HCT116 (cell line): ENCODE results near the gene ALK.

ENCODE experiments used
- CEBPB ChIP-seq: IDR thresholded peaks from 2 replicates; pipeline ENCODE4 v1.6.1; 2012; ENCODE audit warnings: low read depth
- JUND ChIP-seq: IDR thresholded peaks from 2 replicates; pipeline ENCODE4 v1.6.1; 2012
- POLR2A ChIP-seq: IDR thresholded peaks from 2 replicates; pipeline ENCODE4 v1.7.0; 2011; ENCODE audit warnings: borderline replicate concordance; ENCODE audit not compliant: insufficient read depth, insufficient read length; ENCODE audit errors: extremely low read depth
- POLR2AphosphoS5 ChIP-seq: IDR thresholded peaks from 2 replicates; pipeline ENCODE4 v1.6.1; 2011; ENCODE audit warnings: mild to moderate bottlenecking, low read depth, low read length, moderate library complexity
- RAD21 ChIP-seq: IDR thresholded peaks from 2 replicates; pipeline ENCODE4 v1.6.1; 2012; ENCODE audit warnings: low read depth, mild to moderate bottlenecking
- TCF7L2 ChIP-seq: IDR thresholded peaks from 2 replicates; pipeline ENCODE4 v1.7.0; 2011; ENCODE audit warnings: borderline replicate concordance, inconsistent platforms; ENCODE audit not compliant: insufficient read depth, insufficient read length; ENCODE audit errors: extremely low read depth
- ZFX ChIP-seq: fragments of 450-650 bp; IDR thresholded peaks from 2 replicates; pipeline ENCODE4 v1.6.1; 2017
- ZNF274 ChIP-seq: fragments of 200-500 bp; sonication (Bioruptor generic); IDR thresholded peaks from 2 replicates; pipeline ENCODE4 v1.6.1; 2014; ENCODE audit warnings: mild to moderate bottlenecking, low read depth, low read length, inconsistent platforms
- TF ChIP-seq, protein P1 (sequence below), 3 experiments: fragments of 200-600 bp in 1 of 3; sonication (generic) in 1 of 3; IDR thresholded peaks in 2 of 3; conservative IDR thresholded peaks in 1 of 3; 2 replicates each; pipeline ENCODE4 v1.5.1; 2012 to 2017; ENCODE audit warnings: low read depth in 2 of 3, low read length in 2 of 3, antibody characterized with exemption in 1 of 3, borderline replicate concordance in 1 of 3, control low read depth in 1 of 3, mild to moderate bottlenecking in 1 of 3, mixed read lengths in 1 of 3, mixed run types in 1 of 3, moderate library complexity in 1 of 3; ENCODE audit not compliant: insufficient read depth in 1 of 3

DNA sequence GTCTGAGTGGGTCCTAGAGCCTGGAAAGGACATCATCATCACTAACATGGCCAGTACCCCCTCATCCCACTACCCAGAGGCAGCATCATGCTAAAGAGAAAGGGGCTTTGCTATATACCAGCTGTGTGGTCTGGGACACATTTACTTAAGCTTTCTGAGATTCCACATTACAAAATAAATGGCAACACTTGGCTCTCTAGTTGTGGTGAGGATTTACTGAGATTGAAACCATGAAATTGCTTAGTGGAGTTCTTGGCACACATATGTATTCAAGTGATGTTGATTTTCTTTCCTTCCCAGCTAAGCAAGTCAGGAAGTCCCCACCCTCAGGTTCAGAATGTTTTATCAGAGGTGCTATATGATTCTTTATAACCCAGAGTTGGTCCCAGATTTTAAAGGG lies 444.2 kb downstream of the ALK start:
- no peak for TF ChIP-seq POLR2A
- TF ChIP-seq, protein P1, sequence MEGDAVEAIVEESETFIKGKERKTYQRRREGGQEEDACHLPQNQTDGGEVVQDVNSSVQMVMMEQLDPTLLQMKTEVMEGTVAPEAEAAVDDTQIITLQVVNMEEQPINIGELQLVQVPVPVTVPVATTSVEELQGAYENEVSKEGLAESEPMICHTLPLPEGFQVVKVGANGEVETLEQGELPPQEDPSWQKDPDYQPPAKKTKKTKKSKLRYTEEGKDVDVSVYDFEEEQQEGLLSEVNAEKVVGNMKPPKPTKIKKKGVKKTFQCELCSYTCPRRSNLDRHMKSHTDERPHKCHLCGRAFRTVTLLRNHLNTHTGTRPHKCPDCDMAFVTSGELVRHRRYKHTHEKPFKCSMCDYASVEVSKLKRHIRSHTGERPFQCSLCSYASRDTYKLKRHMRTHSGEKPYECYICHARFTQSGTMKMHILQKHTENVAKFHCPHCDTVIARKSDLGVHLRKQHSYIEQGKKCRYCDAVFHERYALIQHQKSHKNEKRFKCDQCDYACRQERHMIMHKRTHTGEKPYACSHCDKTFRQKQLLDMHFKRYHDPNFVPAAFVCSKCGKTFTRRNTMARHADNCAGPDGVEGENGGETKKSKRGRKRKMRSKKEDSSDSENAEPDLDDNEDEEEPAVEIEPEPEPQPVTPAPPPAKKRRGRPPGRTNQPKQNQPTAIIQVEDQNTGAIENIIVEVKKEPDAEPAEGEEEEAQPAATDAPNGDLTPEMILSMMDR (IDR thresholded peaks at IDR 0.05 in 2 of 3, conservative IDR thresholded peaks at IDR 0.05 in 1 of 3; ENCODE audit: borderline replicate concordance in 1 of 3, insufficient read depth in 1 of 3, low read depth in 2 of 3, low read length in 2 of 3): no peak
- TF ChIP-seq JUND: no peak
- TF ChIP-seq POLR2AphosphoS5: no peak
- TF ChIP-seq ZNF274: no peak
- no peak for TF ChIP-seq ZFX
- TF ChIP-seq TCF7L2: no peak
- no peak for TF ChIP-seq RAD21
- TF ChIP-seq CEBPB: no peak
